H1 (cell line): ENCODE measurements around the gene PRKCZ. TPM values are rescaled to one million over a fixed set of nuclear protein-coding genes. Genes with fewer than 3 reads are reported as not detected.

Experiments
- CBX8 ChIP-seq: fragments of 300-800, 300-1000 bp; sonication (generic); IDR thresholded peaks from 2 replicates; pipeline ENCODE4 v1.7.1; 2016; ENCODE audit warnings: low read depth, low read length, borderline replicate concordance
- CHD7 ChIP-seq: fragments of 300-600 bp; sonication (generic); IDR thresholded peaks from 2 replicates; pipeline ENCODE4 v1.7.1; 2012; ENCODE audit warnings: low read length, moderate library complexity, mild to moderate bottlenecking, inconsistent platforms; ENCODE audit not compliant: insufficient replicate concordance
- KDM4A ChIP-seq: IDR thresholded peaks from one replicate; pipeline ENCODE4 v1.7.1; 2012; ENCODE audit warnings: low read depth, mild to moderate bottlenecking, moderate library complexity, low read length, inconsistent platforms; ENCODE audit not compliant: severe bottlenecking
- NANOG ChIP-seq: IDR thresholded peaks from 2 replicates; pipeline ENCODE4 v1.6.1; 2011; ENCODE audit warnings: low read length, low read depth, mild to moderate bottlenecking, inconsistent platforms; ENCODE audit not compliant: insufficient read depth, poor library complexity, severe bottlenecking
- SIRT6 ChIP-seq: IDR thresholded peaks from one replicate; pipeline ENCODE4 v1.7.1; 2012; ENCODE audit warnings: low read length, inconsistent platforms
- ZNF274 ChIP-seq: IDR thresholded peaks from 2 replicates; pipeline ENCODE4 v1.7.0; 2012; ENCODE audit warnings: low read length, borderline replicate concordance; ENCODE audit errors: extremely low read depth
- polyA plus RNA-seq, 7 experiments: library from polyadenylated mRNA; depleted of rRNA in 3 of 7; stranded (reverse) in 5 of 7; unstranded in 2 of 7; fragments of >200 nt in 5 of 7; fragments of 200-250 nt in 2 of 7; gene quantifications; 1 replicate in 5 of 7; 2 replicates in 1 of 7; 4 replicates in 1 of 7; pipeline versions ENCODE4 v1.2.1 to v1.2.3, GENCODE V29; 2011 to 2013; ENCODE audit warnings: missing spikeins in 2 of 7, mixed read lengths in 2 of 7
- total RNA-seq: library from RNA; stranded (reverse); fragmentation: NEBNext Ultra II Directional; extraction: Animal tissue kit (Norgen Biotek cat#: 25700); gene quantifications from 2 replicates; pipeline ENCODE4 v1.2.1, GENCODE V29; 2021

PRKCZ gene
- total and polyA plus RNA-seq, 2 of the 8 experiments (the other 6 are each of a cell fraction or from before 2014, with no cell fraction given): 37.4 to 45.1 TPM

GRCh38 chr1:2232255-2232915 lies 182.2 kb downstream of the PRKCZ start (continued):
- TF ChIP-seq CHD7: no peak
- no peak for TF ChIP-seq CBX8
- no peak for TF ChIP-seq NANOG
- no peak for TF ChIP-seq KDM4A
- TF ChIP-seq SIRT6: no peak
- no peak for TF ChIP-seq ZNF274
